SK-N-SH (cell line): ENCODE data around the gene EEFSEC. TPM values are rescaled to one million over a fixed set of nuclear protein-coding genes. Genes with fewer than 3 reads are reported as not detected.

Experiments used
- CTCF ChIA-PET: fragments of 300-600, 350-600 bp; formaldehyde crosslinking; extraction: SDS; loops from one replicate; lab custom pipeline; 2021; lab: Yijun Ruan, JAX
- POLR2A ChIA-PET: fragments of 350-600 bp; sonication (Branson Sonifier 250); formaldehyde crosslinking; extraction: SDS; loops from one replicate; lab custom pipeline; 2020; ENCODE audit warnings: antibody characterized with exemption, inconsistent platforms; lab: Yijun Ruan, JAX
- DNase-seq: peaks from one replicate; pipeline ENCODE4 v3.0.0; 2012
- H2AFZ ChIP-seq: fragments of 200-600 bp; sonication (generic); 2 replicates; pipeline ENCODE4 v1.8.1; 2016; ENCODE audit warnings: antibody characterized with exemption, mild to moderate bottlenecking, low read depth
- H3F3A ChIP-seq: fragments of 200-600 bp; sonication (generic); replicated peaks from 2 replicates; pipeline ENCODE3; 2016; ENCODE audit warnings: antibody characterized with exemption, mild to moderate bottlenecking; ENCODE audit not compliant: insufficient read depth
- H3K27ac ChIP-seq, 2 experiments: fragments of 200-500 bp in 1 of 2; fragments of 200-600 bp in 1 of 2; sonication (Bioruptor generic) in 1 of 2; sonication (generic), shearing (Covaris generic) in 1 of 2; 2 replicates each; pipeline versions ENCODE4 v1.5.1 to v1.6.1; 2014 to 2016; ENCODE audit warnings: low read depth in 2 of 2, inconsistent platforms in 1 of 2, low read length in 1 of 2, mild to moderate bottlenecking in 1 of 2, mixed read lengths in 1 of 2
- H3K27me3 ChIP-seq: fragments of 200-600 bp; sonication (generic), shearing (Covaris generic); 2 replicates; pipeline ENCODE4 v1.6.1; 2016; ENCODE audit warnings: mixed run types; ENCODE audit not compliant: insufficient read depth
- H3K36me3 ChIP-seq, 2 experiments: fragments of 200-500 bp in 1 of 2; fragments of 200-600 bp in 1 of 2; sonication (Bioruptor generic) in 1 of 2; sonication (generic) in 1 of 2; replicated peaks in 1 of 2; 2 replicates each; pipeline versions ENCODE3 to v1.5.1; 2014 to 2016; ENCODE audit warnings: low read length in 1 of 2, mild to moderate bottlenecking in 1 of 2; ENCODE audit not compliant: insufficient read depth in 2 of 2, control insufficient read depth in 1 of 2
- H3K4me1 ChIP-seq, 2 experiments: fragments of 200-500 bp in 1 of 2; fragments of 200-600 bp in 1 of 2; sonication (Bioruptor generic) in 1 of 2; sonication (generic), shearing (Covaris generic) in 1 of 2; 2 replicates each; pipeline versions ENCODE4 v1.5.1 to v1.6.1; 2014 to 2016; ENCODE audit warnings: low read depth in 1 of 2, low read length in 1 of 2, mixed run types in 1 of 2; ENCODE audit not compliant: insufficient read depth in 2 of 2, control insufficient read depth in 1 of 2
- H3K4me2 ChIP-seq: fragments of 200-600 bp; sonication (generic), shearing (Covaris generic); 2 replicates; pipeline ENCODE4 v1.6.1; 2017; ENCODE audit warnings: mixed run types
- H3K4me3 ChIP-seq, 2 experiments: fragments of 200-500 bp in 1 of 2; fragments of 200-600 bp in 1 of 2; sonication (Bioruptor generic) in 1 of 2; sonication (generic), shearing (Covaris generic) in 1 of 2; 2 replicates each; pipeline versions ENCODE4 v1.5.1 to v1.8.1; 2014 to 2016; ENCODE audit warnings: low read depth in 2 of 2, inconsistent platforms in 1 of 2, low read length in 1 of 2, mild to moderate bottlenecking in 1 of 2, mixed read lengths in 1 of 2, moderate library complexity in 1 of 2
- H3K79me2 ChIP-seq: fragments of 200-600 bp; sonication (generic); 2 replicates; pipeline ENCODE4 v1.8.1; 2017; ENCODE audit warnings: mild to moderate bottlenecking; ENCODE audit not compliant: insufficient read depth
- H3K9ac ChIP-seq: fragments of 200-600 bp; sonication (generic); 2 replicates; pipeline ENCODE4 v1.6.1; 2017; ENCODE audit warnings: mixed run types
- H3K9me2 ChIP-seq: fragments of 200-600 bp; sonication (generic); 2 replicates; pipeline ENCODE4 v1.6.1; 2017; ENCODE audit warnings: mixed run types
- H3K9me3 ChIP-seq: fragments of 200-600 bp; sonication (generic); 2 replicates; pipeline ENCODE4 v1.6.1; 2017; ENCODE audit warnings: mixed run types, mild to moderate bottlenecking, moderate library complexity
- H4K20me1 ChIP-seq: fragments of 200-600 bp; sonication (generic); 2 replicates; pipeline ENCODE4 v1.6.1; 2017; ENCODE audit warnings: mild to moderate bottlenecking, mixed run types; ENCODE audit not compliant: insufficient read depth
- CTCF ChIP-seq: fragments of 200-600 bp; sonication (generic); IDR thresholded peaks from 2 replicates; pipeline ENCODE4 v1.6.1; 2017; ENCODE audit warnings: antibody characterized with exemption, mild to moderate bottlenecking, moderate library complexity
- ELF1 ChIP-seq: IDR thresholded peaks from 2 replicates; pipeline ENCODE4 v1.4.0; 2012
- EP300 ChIP-seq, 2 experiments: IDR thresholded peaks; 2 replicates each; pipeline versions ENCODE4 v1.4.0 to v1.6.1; 2012; ENCODE audit warnings: borderline replicate concordance in 1 of 2, low read depth in 1 of 2, low read length in 1 of 2
- FOXM1 ChIP-seq: IDR thresholded peaks from 2 replicates; pipeline ENCODE4 v1.4.0; 2012; ENCODE audit warnings: low read depth, mild to moderate bottlenecking
- GABPA ChIP-seq: IDR thresholded peaks from 2 replicates; pipeline ENCODE4 v1.4.0; 2012; ENCODE audit warnings: low read depth, mild to moderate bottlenecking
- GATA2 ChIP-seq: sonication (generic); formaldehyde crosslinking; IDR thresholded peaks from 2 replicates; pipeline ENCODE4 v1.5.0; 2020; ENCODE audit warnings: mild to moderate bottlenecking, missing genetic modification reagents
- IRF3 ChIP-seq: fragments of 150-350 bp; IDR thresholded peaks from 2 replicates; pipeline ENCODE4 v1.6.1; 2016; ENCODE audit warnings: mild to moderate bottlenecking, low read depth, low read length
- JUND ChIP-seq: IDR thresholded peaks from 2 replicates; pipeline ENCODE4 v1.4.0; 2012
- MEF2A ChIP-seq: IDR thresholded peaks from 2 replicates; pipeline ENCODE4 v1.4.0; 2012; ENCODE audit warnings: low read depth, borderline replicate concordance
- NFIC ChIP-seq: IDR thresholded peaks from 2 replicates; pipeline ENCODE4 v1.4.0; 2012; ENCODE audit warnings: borderline replicate concordance
- NRF1 ChIP-seq: IDR thresholded peaks from 2 replicates; pipeline ENCODE4 v1.6.1; 2012; ENCODE audit warnings: low read depth, mild to moderate bottlenecking, low read length
- POLR2AphosphoS5 ChIP-seq: IDR thresholded peaks from 2 replicates; pipeline ENCODE4 v1.6.1; 2012; ENCODE audit warnings: low read depth, low read length
- RAD21 ChIP-seq: IDR thresholded peaks from 2 replicates; pipeline ENCODE4 v1.6.1; 2012; ENCODE audit warnings: mild to moderate bottlenecking, low read length
- REST ChIP-seq: IDR thresholded peaks from 2 replicates; pipeline ENCODE4 v1.6.1; 2012; ENCODE audit warnings: mild to moderate bottlenecking, low read depth, low read length, moderate library complexity
- RXRA ChIP-seq: IDR thresholded peaks from 2 replicates; pipeline ENCODE4 v1.4.0; 2012; ENCODE audit warnings: low read depth, mild to moderate bottlenecking, borderline replicate concordance
- TCF12 ChIP-seq: IDR thresholded peaks from 2 replicates; pipeline ENCODE4 v1.4.0; 2012
- TEAD4 ChIP-seq: IDR thresholded peaks from 2 replicates; pipeline ENCODE4 v1.4.0; 2012; ENCODE audit warnings: mild to moderate bottlenecking, borderline replicate concordance; ENCODE audit not compliant: insufficient read depth
- USF1 ChIP-seq: IDR thresholded peaks from 2 replicates; pipeline ENCODE4 v1.4.0; 2012; ENCODE audit warnings: low read depth, borderline replicate concordance
- WGBS: methylation state at CpG from one replicate; pipeline ENCODE4 v1.1.6; 2017; ENCODE audit warnings: low lambda C conversion rate; 5-methylcytosine and 5-hydroxymethylcytosine counted together
- polyA plus RNA-seq, 3 experiments: library from polyadenylated mRNA; depleted of rRNA; stranded (reverse); fragments of >200 nt; gene quantifications; 2 replicates each; pipeline ENCODE4 v1.2.3, GENCODE V29; 2012

Gene EEFSEC
- polyA plus RNA-seq, 1 of the 3 experiments (the other 2 are of a cell fraction) = 12.4 TPM

- H3F3A ChIP-seq = peaks cover 8% of the 10 kb centered on the region
- no peak overlapping the region for H3K4me3 ChIP-seq
- H3K4me1 ChIP-seq = peaks cover 41 to 98% of the 10 kb centered on the region in 2 experiments
- no peaks in the 10 kb centered on the region for H3K36me3 ChIP-seq
- no peak for TF ChIP-seq JUND
- no peak for TF ChIP-seq GABPA
- no peak for TF ChIP-seq RAD21
- TF ChIP-seq TEAD4 = no peak
- no peak for TF ChIP-seq NFIC
- no peak for TF ChIP-seq REST
- TF ChIP-seq EP300 (IDR thresholded peaks at IDR 0.05; ENCODE audit: borderline replicate concordance in 1 of 2, low read depth in 1 of 2, low read length in 1 of 2) = no peak
- no peak for TF ChIP-seq FOXM1
- no peak for TF ChIP-seq POLR2AphosphoS5
- no peak for TF ChIP-seq NRF1
- no peak for TF ChIP-seq USF1
- TF ChIP-seq RXRA = no peak
- no peak for TF ChIP-seq MEF2A
- no peak for TF ChIP-seq IRF3
- no peak for TF ChIP-seq ELF1
- TF ChIP-seq CTCF = no peak
- no peak for TF ChIP-seq GATA2 (CRISPR knock-in tag)
- no peak for TF ChIP-seq TCF12
- H3K9ac ChIP-seq = no peak overlapping the region
- H2AFZ ChIP-seq = no peak overlapping the region
- no peak overlapping the region for H3K4me2 ChIP-seq
- no peaks in the 10 kb centered on the region for H4K20me1 ChIP-seq
- 93% methylated on average over 3 of the region's 3 CpGs for WGBS
- DNase-seq = no peak
- no peaks in the 10 kb centered on the region for H3K9me3 ChIP-seq
- H3K27me3 ChIP-seq = no peaks in the 10 kb centered on the region
- no peaks in the 10 kb centered on the region for H3K79me2 ChIP-seq
- ChIA-PET POLR2A (no interaction called here), CTCF (interaction anchor here (0.6 to 1.7 kb wide), 5 partner anchors 21 to 223 kb away, joined by 3 to 6 read pairs (median 6); no protein-coding TSS in a partner anchor)
- peak overlapping the region in 1 of 2 experiments; percentile 100; a peak in 2 of 4 replicates for H3K27ac ChIP-seq
- H3K9me2 ChIP-seq = no peaks in the 10 kb centered on the region
Measured at GRCh38 chr3:128276146-128276435, 122.8 kb downstream of the EEFSEC start.
